Left ventricle myocardium inferior (tissue), 1 donor: ENCODE measurements around the gene DCAF7. TPM values are rescaled to one million over a fixed set of nuclear protein-coding genes. Genes with fewer than 3 reads are reported as not detected.

Source experiments
- DNase-seq: peaks from one replicate; pipeline ENCODE4 v3.0.0-alpha.2; 2020
- H3K27ac ChIP-seq: fragments of 200-600 bp; replicated peaks from 2 replicates; pipeline ENCODE4 v1.8.0; 2021
- H3K27me3 ChIP-seq: fragments of 200-600 bp; 2 replicates; pipeline ENCODE4 v1.8.0; 2021; ENCODE audit warnings: low read depth
- H3K36me3 ChIP-seq: fragments of 200-600 bp; 2 replicates; pipeline ENCODE4 v1.8.0; 2021
- H3K4me1 ChIP-seq: fragments of 200-600 bp; 2 replicates; pipeline ENCODE4 v1.8.0; 2021
- H3K4me3 ChIP-seq: fragments of 200-600 bp; 2 replicates; pipeline ENCODE4 v1.8.0; 2021; ENCODE audit warnings: mild to moderate bottlenecking, moderate library complexity
- H3K9me3 ChIP-seq: fragments of 200-600 bp; replicated peaks from 2 replicates; pipeline ENCODE4 v1.8.0; 2021
- intact Hi-C: fragments of 100-400 bp; cut with micrococcal nuclease; formaldehyde crosslinking; loops from one replicate; pipeline ENCODE4 v1.11.0; 2022
- total RNA-seq: library from RNA; stranded (reverse); fragmentation: NEBNext Ultra II Directional; extraction: Animal tissue kit (Norgen Biotek cat#: 25700); gene quantifications from one replicate; pipeline ENCODE4 v1.2.1, GENCODE V29; 2021
- TF ChIP-seq, protein P1 (sequence below): fragments of 200-600 bp; IDR thresholded peaks from 2 replicates; pipeline ENCODE4 v1.8.0; 2021; ENCODE audit warnings: antibody characterized with exemption, mild to moderate bottlenecking, borderline replicate concordance
- donor health status: DM: no; HTN: yes; CAD: no; lungs with severe emphysema.

Gene DCAF7
- total RNA-seq, 1 donor from 2014 or later, result 45.7 TPM

DNA sequence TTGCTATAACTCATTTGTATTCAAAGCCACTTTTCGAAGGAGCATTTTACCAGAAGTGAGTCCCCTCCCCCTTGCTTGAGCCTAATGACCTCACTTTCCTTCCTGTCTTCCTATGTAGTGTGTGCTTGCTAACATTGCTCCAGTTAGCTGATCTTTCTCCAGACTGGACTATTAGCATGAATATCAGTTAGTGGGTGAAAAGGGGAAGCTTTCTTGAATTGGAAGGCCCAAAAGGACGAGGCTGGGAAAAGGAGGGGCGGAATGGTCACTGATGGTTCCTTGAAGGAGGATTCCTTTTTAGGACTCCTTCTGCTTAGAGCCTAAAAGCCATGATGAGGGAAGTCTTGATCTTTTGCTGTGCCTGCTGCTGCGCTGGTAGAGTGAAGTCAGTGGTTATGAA is 83.9 kb downstream of the DCAF7 start:
- DNase-seq, result no peak

DNA sequence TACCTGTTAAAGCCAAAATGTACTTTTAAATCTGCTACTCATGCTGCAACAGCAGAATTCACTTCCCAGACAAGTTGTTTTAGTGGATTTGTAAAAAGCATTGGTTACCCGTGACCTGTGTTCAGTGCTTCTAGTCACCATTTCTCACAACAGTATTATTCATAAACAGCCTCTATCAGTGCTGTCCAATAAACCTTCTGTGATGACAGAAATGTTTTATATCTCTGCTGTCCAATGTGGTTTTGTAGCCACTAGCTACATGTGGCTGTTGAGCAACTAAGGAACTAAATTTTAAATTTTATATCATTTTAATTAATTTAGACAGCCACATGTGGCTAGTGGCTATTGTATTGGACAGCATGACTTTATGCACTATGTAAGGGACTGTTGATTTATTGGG is 84.5 kb downstream of the DCAF7 start:
- H3K4me1 ChIP-seq, result peaks cover 70% of the 10 kb centered on the region

More for the DNA sequence above, 83.9 kb downstream of the DCAF7 start:
- Histone ChIP-seq H3K36me3 (peaks cover 42% of the 10 kb centered on the region), H3K4me1 (peaks cover 76% of the 10 kb centered on the region), H3K27ac (peak overlapping the region; percentile 61), H3K4me3 (no peak overlapping the region), H3K9me3 (no peaks in the 10 kb centered on the region), H3K27me3 (no peaks in the 10 kb centered on the region)
- intact Hi-C loops, result no loop called here
- TF ChIP-seq, protein P1, sequence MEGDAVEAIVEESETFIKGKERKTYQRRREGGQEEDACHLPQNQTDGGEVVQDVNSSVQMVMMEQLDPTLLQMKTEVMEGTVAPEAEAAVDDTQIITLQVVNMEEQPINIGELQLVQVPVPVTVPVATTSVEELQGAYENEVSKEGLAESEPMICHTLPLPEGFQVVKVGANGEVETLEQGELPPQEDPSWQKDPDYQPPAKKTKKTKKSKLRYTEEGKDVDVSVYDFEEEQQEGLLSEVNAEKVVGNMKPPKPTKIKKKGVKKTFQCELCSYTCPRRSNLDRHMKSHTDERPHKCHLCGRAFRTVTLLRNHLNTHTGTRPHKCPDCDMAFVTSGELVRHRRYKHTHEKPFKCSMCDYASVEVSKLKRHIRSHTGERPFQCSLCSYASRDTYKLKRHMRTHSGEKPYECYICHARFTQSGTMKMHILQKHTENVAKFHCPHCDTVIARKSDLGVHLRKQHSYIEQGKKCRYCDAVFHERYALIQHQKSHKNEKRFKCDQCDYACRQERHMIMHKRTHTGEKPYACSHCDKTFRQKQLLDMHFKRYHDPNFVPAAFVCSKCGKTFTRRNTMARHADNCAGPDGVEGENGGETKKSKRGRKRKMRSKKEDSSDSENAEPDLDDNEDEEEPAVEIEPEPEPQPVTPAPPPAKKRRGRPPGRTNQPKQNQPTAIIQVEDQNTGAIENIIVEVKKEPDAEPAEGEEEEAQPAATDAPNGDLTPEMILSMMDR, result no peak

DNA sequence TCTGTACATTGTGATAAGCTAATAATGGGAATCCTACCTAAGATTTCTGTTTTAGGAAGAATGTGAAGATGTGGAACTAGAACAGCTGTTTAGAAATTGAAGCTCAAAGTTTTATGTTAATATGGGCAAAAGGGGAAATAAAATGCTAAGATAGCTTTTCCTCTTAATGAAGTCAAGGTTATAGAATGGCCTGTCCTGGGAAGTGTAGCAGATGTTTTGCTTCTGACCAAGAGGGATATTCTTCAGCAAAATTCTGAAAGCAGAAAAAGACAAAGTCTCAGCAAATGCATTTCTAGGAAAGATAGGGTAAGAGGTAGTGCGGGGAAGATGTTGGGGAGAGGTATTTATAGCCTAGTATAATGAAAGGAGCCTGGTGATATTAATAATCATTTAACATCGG is 85.0 kb downstream of the DCAF7 start:
- DNase-seq, result no peak
- intact Hi-C loops, result no loop called here
- TF ChIP-seq, protein P1, result no peak
- Histone ChIP-seq H3K9me3 (no peaks in the 10 kb centered on the region), H3K27ac (peak overlapping the region; percentile 61), H3K4me3 (no peak overlapping the region), H3K27me3 (no peaks in the 10 kb centered on the region), H3K36me3 (peaks cover 42% of the 10 kb centered on the region), H3K4me1 (peaks cover 69% of the 10 kb centered on the region)

More for the DNA sequence above, 84.5 kb downstream of the DCAF7 start:
- Histone ChIP-seq H3K27me3 (no peaks in the 10 kb centered on the region), H3K27ac (peak overlapping the region; percentile 61), H3K36me3 (peaks cover 42% of the 10 kb centered on the region), H3K4me3 (no peak overlapping the region), H3K9me3 (no peaks in the 10 kb centered on the region)
- intact Hi-C loops, result no loop called here
- TF ChIP-seq, protein P1, result no peak
- no peak for DNase-seq

DNA sequence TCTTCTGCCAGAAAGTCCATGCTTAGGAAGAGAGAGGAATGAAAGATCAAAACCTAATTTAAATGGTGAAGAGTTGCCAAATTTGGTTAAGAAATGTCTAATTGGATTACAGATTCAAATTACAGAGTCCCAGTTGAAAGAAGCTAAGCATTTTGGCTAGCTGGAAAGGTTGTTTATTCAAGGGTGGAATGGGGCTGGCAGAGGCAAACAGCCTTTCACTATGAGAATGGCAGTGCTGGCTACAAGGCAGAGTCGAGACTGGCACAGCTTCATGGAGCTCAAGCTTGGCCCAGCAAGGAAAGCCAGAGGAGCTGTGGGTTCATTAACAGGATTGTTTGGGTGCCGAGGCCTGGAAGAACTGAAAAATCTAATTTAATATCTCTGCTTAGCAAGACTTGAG is 85.5 kb downstream of the DCAF7 start:
- peaks cover 66% of the 10 kb centered on the region for H3K4me1 ChIP-seq
- no peak overlapping the region for H3K4me3 ChIP-seq
- H3K27ac ChIP-seq, result peak overlapping the region; percentile 61
- intact Hi-C loops, result no loop called here
- no peak for DNase-seq
- no peaks in the 10 kb centered on the region for H3K9me3 ChIP-seq
- TF ChIP-seq, protein P1, result no peak
- peaks cover 42% of the 10 kb centered on the region for H3K36me3 ChIP-seq
- no peaks in the 10 kb centered on the region for H3K27me3 ChIP-seq

DNA sequence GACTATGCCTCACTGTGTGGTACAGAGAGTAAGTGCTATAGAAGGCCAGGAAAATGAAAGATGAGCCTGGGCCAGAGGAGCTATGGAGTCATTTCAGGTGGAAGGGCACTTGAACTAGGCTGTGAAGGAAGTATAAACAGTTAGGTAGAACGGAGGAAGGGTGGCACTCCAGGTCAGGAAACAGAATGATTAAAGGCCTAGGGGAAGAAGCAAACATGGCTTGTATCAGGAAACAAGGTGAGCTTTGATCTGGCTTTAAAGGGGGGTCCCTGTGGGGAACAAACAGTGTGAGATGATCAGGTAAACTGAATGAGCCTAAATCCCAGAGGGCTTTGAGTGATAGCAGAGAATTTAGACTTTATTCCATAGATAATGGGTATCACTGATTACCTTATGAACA is 88.8 kb downstream of the DCAF7 start:
- TF ChIP-seq, protein P1, result no peak
- no peak overlapping the region for H3K4me3 ChIP-seq
- peaks cover 41% of the 10 kb centered on the region for H3K36me3 ChIP-seq
- DNase-seq, result no peak
- no peaks in the 10 kb centered on the region for H3K9me3 ChIP-seq
- peaks cover 51% of the 10 kb centered on the region for H3K4me1 ChIP-seq
- intact Hi-C loops, result no loop called here
- no peak overlapping the region for H3K27ac ChIP-seq
- H3K27me3 ChIP-seq, result no peaks in the 10 kb centered on the region
